ENCODE results near the gene AP5Z1. TPM values are rescaled to one million over a fixed set of nuclear protein-coding genes. Genes with fewer than 3 reads are reported as not detected.

Gene AP5Z1
- total RNA-seq, 1 donor from 2014 or later, result 111 TPM

GRCh38 chr7:4775848-4776623 lies 613 bp downstream of the AP5Z1 start:
- intact Hi-C loops (cut with micrococcal nuclease), result loop anchor here (1.0 to 5.0 kb wide), 8 partner anchors 16 to 1474 kb away; partner anchors contain the start of genes FOXK1, RBAK and SDK1
- Mint-ChIP-seq H3K36me3 (ENCODE audit: low read depth) (peaks cover 34% of the 10 kb centered on the region), H3K4me1 (peaks cover 41% of the 10 kb centered on the region), H3K4me3 (peak overlapping the region; percentile 99), H3K27me3 (no peaks in the 10 kb centered on the region), H3K9me3 (no peaks in the 10 kb centered on the region), H3K27ac (peak overlapping the region; percentile 98)
- POLR2A ChIA-PET, result interaction anchor here (0.5 to 2.8 kb wide), 18 partner anchors 10 to 1046 kb away, joined by 3 to 74 read pairs (median 6); partner anchors contain the start of genes FOXK1 and RBAK
- DNase-seq, result no peak
- CTCF ChIA-PET, result interaction anchor here (1.3 to 2.4 kb wide), 4 partner anchors 8 to 134 kb away, joined by 3 to 10 read pairs (median 7); partner anchors contain the start of gene FOXK1
- no peak for ATAC-seq (ENCODE audit: low read depth)
- TF ChIP-seq CTCF (IDR thresholded peaks at IDR 0.05), result no peak

GRCh38 chr7:4779118-4779517 lies 3.7 kb downstream of the AP5Z1 start:
- CTCF ChIA-PET, result no interaction called here
- no peak for TF ChIP-seq CTCF (IDR thresholded peaks at IDR 0.05)
- peaks cover 37% of the 10 kb centered on the region for H3K4me1 Mint-ChIP-seq

GRCh38 chr7:4781366-4782069 lies 6.1 kb downstream of the AP5Z1 start:
- ChIA-PET CTCF (no interaction called here), POLR2A (no interaction called here)
- Mint-ChIP-seq H3K9me3 (no peaks in the 10 kb centered on the region), H3K27me3 (no peaks in the 10 kb centered on the region), H3K27ac (no peak overlapping the region), H3K36me3 (ENCODE audit: low read depth) (peaks cover 63% of the 10 kb centered on the region), H3K4me1 (peaks cover 17% of the 10 kb centered on the region), H3K4me3 (no peak overlapping the region)
- no peak for ATAC-seq (ENCODE audit: low read depth)
- intact Hi-C loops (cut with micrococcal nuclease), result no loop called here
- DNase-seq, result no peak
- no peak for TF ChIP-seq CTCF (IDR thresholded peaks at IDR 0.05)

More at GRCh38 chr7:4779118-4779517, 3.7 kb downstream of the AP5Z1 start:
- Mint-ChIP-seq H3K27ac (no peak overlapping the region), H3K4me3 (no peak overlapping the region), H3K9me3 (no peaks in the 10 kb centered on the region), H3K36me3 (ENCODE audit: low read depth) (peaks cover 55% of the 10 kb centered on the region), H3K27me3 (no peaks in the 10 kb centered on the region)
- ATAC-seq (ENCODE audit: low read depth), result no peak
- no peak for DNase-seq
- intact Hi-C loops (cut with micrococcal nuclease), result loop anchor here (5.0 kb wide), 1 partner anchor 1477 kb away; the partner anchor contains the start of gene SDK1
- POLR2A ChIA-PET, result interaction anchor here (0.7 kb wide), 1 partner anchor 52 kb away, joined by 3 read pairs; no protein-coding TSS in a partner anchor

GRCh38 chr7:4782333-4783291 lies 7.2 kb downstream of the AP5Z1 start:
- peaks cover 67% of the 10 kb centered on the region for H3K36me3 Mint-ChIP-seq (ENCODE audit: low read depth)
- ChIA-PET CTCF (no interaction called here), POLR2A (no interaction called here)
- DNase-seq (no peak), ATAC-seq (ENCODE audit: low read depth) (no peak)
- intact Hi-C loops (cut with micrococcal nuclease), result no loop called here
- H3K27ac Mint-ChIP-seq, result no peak overlapping the region
- no peaks in the 10 kb centered on the region for H3K27me3 Mint-ChIP-seq
- peaks cover 9% of the 10 kb centered on the region for H3K4me1 Mint-ChIP-seq
- no peak for TF ChIP-seq CTCF (IDR thresholded peaks at IDR 0.05)
- no peak overlapping the region for H3K4me3 Mint-ChIP-seq
- no peaks in the 10 kb centered on the region for H3K9me3 Mint-ChIP-seq

Data from activated B cell treated with CpG ODN at 0.5 μM for 24 hours (primary cell).